ENCODE results near the gene ZBTB16.

ZBTB16 gene

DNA sequence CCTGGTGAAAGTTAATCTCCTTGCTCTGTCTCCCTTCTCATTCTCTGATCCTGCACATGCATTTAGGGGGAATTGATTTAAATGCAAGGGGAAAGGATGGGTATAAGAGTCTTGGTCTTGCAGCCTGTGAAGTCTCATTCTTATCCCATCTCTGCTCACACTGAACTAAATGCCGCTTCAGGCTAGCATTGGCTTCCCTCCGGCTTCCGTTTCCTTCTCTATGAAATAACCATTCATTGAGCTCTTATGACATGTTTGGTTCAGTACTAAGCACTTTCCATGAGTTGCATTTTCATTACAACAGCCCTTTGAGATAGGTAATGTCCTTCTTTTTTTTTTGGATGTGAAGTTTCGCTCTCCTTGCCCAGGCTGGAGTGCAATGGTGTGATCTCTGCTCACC, 5.6 kb downstream of the ZBTB16 start:
- no peak for DNase-seq

DNA sequence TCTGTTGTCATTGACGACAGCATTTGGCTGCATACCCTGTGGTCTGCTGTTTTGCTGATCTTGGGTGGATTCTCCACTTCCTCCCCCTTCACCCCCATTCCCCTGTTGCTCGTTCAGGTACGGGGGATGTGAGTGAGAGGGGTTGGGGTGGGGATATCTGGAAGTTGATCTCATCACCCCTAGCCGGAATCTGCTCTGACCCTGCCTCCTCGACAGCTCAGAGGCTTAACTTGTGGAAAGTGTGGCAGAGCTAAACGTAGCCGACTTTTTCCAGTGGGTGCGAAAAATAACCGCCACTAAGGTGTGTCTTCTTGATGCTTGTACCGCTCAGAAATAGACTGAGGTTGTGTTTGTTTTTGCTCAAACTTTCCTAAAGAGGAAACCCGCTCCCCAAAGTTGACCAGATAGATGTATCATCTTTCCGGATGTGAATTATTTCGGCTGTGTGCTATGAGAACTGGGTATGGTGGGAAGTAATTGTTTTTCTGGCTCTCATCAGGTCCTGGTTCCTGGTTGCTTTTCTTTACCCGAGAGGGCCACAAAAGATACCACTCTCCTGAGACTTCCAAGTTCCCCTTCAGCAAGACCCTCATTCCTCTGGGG, 6.6 kb downstream of the ZBTB16 start:
- DNase-seq = no peak

DNA sequence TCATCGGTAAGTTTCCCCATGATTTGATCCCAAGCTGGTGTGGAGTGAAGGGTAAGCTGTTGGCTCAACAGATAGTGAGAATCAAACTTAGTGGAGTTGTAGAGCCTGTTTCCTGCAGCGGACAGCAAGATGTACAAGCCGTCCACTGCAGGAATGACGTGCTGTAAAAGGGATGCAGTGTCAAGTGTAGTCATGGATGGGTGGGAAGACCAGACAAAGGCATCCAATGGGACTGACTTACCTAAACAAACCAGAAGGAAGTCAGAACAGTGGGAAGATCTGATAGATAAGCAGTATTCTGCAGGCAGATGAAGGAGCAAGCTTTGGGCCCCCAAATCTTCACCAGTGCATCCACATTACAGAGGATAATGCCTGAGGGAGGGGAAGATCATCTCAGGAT, 8.8 kb downstream of the ZBTB16 start:
- no peak for DNase-seq

DNA sequence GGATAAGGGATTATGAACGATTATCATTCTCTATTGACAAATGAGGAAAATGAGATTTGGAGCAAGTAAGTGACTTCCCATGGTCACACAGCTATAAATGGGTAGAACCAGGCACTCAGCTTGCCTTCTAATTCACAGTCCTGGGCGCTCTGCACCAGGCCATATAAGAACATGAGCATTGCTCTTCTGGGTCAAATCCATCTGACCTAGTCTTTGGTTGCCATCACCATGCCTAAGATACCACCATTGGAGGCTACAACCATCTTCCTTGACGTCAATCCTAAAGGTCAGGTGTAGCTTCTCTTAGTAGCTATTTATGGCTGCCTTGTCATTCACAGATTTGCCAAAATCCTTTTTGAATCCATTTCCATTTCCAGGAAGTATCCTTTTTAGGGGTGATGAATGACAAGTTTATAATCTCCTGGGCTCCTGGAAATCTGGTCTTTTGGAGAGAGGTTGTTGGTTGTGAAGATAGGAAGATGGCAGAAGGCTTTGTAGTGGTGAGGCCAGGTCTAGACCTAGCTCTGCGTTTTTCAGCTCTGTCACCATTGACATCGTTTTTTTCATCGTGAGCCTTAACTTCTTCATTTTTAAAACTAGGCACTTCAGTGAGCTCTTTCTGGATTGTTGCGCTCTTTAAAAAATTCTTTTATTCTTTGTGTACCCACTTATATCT, 11.1 kb downstream of the ZBTB16 start:
- no peak for DNase-seq

DNA sequence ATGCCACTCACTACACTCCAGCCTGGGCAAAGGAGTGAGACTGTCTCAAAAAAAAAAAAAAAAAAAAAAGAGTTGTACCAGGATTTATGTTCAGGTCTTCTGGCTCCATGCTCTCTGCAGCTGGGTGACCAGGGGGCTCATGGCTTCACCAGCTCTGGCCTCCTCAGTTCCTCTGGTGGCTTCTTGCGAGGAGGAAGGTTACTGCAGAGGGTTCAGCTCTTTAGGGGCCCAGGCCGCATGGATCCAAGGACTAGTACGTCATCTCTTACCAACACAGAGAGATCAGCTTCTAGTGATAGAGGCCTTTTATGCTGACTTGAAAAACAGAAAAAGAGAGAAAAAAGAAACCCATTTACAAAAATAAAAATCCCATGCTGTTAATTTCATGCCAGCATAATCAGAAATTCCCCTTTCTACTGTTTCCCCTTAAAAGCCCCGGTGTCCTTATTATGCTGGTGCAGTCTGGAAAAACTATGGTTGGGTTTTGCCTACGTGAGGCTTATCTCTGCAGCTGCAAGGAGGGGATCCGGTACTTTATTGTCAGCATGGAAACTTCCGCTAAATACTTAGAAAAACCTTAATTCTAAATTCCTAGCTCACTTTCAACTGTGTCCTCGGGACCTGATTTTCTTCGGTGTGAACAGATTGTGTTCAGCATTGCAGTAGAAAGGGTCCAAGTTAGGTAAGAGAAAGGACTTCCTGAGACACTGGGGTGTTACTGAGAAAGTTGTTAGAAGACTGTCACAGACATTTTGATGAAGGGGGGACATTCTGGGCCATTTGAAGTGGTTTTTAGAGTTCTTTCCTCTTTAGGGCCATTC, 13.7 kb downstream of the ZBTB16 start:
- peak; percentile 77 for DNase-seq

DNA sequence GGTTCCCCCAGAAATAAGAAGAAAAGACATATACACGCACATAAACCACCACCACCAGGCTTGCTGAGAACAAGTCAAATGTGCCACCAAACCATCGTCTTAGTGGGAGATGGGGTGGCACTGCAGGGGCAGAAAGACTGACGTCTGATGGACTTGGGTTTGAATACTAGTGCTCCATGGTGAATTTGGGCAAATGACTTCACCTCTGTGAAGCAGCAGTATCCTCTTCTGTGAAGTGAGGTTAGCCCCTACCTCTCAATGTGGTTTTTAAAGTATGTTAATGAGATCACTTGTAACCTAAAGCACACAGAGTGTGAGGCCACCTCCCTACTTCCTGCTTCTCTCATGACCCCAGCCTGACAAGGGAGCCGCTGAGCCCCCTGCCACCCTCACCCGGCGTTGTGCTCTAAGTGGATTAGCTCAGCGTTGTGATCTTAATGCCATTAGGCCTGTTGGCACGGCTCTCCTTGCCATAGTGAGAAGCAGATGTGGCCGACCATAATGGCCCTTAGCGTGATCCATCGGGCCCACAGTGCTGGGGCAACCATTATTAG, 14.4 kb downstream of the ZBTB16 start:
- peak; percentile 59 for DNase-seq

DNA sequence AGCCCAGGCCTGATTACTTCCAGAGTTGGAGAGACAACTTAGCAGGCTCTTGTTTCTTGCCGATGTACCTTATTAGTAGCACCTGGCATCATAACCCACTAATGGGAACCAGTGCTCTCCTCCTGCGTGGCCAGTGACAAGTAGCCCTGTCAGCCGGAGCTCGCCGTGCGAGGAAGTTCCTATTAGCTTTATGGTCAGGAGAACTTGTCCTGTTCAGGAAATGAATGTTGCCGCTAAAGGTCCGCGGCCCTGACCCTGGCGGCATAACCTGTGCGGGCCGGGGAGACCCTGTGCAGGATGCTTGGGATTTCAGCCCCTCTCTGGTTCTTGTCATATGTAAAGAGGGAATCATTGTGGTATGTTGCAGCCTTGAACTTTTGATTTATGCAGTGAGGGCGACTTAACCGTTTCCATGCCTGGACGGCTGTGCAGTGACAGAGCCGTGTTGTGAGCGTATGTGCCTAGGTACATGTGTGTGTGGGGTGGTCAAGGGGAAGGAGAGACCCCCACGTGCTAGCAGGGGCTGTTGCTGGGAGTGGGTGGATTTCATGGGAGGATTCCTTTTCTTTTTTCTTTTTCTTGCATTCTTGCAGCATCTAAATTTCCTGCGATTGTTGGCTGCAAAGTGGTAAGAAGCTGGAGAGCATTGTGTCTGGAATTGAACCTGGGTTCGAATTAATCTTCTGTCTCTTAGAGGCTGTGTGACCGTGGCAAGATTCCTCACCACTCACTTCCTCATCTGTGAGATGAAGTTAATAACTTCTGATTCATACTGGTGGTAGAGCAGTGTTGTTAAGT, 15.2 kb downstream of the ZBTB16 start:
- DNase-seq = peak; percentile 50

DNA sequence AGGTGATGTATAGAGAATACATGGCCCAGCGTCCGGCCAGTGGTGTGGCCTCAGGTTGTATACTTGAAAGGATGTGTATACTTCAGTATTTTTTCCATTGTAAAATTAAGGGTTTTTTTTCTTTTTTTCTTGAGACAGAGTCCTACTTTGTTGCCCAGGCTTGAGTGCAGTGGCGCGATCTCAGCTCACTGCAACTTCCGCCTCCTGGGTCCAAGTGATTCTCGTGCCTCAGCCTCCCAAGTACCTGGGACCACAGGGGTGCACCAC, 15.8 kb downstream of the ZBTB16 start:
- no peak for DNase-seq

DNA sequence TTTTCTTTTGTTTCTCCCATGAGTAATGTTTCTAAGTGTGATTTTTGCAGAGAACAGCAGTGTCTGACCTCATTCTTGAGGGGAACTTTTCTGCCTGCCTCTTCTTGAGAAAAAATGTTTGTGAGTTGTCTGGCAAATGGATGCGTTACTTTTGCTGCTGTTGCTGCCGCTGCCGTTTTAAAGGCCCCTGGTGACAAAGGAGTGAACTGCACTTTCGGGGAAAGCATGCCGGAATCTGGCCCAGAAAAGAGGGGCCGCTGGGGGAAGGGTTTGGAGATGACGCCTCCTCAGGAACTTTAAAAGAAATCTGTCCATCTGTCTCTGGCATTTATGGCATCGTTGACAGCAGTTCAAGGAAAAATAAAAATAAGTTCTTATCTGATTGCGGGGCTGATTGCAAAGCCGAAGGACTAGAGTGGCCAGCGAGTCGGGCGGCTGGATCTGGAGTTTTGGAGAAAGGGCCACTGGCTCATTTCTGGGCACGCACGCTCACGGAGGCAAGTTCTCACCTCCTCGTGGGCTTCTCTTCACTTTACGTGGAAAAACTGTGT, 16.5 kb downstream of the ZBTB16 start:
- DNase-seq = peak; percentile 83

DNA sequence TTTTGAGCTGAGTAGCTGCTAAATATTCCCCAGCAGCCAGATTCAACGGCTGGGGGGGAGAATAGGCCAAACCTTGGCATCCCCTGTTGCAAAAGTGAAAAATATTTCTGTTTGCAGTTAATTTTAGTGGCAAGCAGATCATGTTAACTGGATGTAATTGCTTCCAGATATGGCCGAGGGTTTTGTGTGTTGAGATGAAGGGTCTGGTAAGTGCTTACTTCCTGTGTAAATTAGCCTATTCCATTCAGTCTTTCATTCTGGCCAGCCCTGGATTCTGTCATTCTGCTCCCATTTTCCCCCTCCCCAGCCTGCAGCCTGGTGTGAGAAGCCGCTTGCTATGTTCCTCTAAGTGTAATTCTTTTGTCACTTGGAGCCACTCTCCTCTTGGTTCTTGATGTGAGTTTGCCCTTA, 17.4 kb downstream of the ZBTB16 start:
- DNase-seq = no peak

DNA sequence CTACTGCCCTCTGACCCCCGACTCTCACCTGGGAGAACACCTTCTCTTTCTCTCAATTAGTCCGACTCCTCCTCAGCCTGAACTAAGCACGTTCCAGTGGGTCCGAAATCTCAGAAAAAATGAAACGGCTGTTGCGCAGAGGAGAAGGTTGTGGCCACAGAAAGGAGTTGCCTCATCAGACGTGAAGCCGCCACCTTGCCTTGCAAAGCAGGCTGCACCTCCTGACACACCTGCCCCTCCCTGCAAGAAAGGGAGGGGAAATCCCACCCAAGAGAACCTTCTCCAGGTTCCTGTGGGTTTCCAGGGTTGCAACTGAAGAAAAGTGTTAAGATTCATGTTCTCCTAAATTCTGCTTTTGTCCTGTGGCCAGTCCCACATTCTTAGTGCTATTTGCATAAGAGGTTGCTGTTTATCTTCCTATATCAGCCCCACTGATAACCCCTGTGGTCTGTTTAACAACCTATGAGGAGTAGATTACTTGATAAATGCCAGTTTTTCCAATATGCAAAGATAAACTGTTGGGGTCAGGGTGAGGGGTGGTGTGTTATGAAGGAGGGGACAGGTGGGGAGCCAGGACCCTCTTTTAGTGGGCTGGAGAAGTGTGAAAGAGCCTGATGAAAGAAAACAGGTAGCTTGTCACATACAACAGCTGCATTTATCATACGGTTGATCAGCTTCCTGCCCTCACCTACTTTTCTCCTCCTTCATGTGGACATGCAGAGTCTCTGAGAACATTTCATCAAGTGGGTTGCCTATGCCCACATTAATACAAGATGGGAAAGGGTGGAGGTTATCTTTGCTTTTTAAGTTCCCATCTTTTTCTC, 18.2 kb downstream of the ZBTB16 start:
- peak; percentile 65 for DNase-seq

DNA sequence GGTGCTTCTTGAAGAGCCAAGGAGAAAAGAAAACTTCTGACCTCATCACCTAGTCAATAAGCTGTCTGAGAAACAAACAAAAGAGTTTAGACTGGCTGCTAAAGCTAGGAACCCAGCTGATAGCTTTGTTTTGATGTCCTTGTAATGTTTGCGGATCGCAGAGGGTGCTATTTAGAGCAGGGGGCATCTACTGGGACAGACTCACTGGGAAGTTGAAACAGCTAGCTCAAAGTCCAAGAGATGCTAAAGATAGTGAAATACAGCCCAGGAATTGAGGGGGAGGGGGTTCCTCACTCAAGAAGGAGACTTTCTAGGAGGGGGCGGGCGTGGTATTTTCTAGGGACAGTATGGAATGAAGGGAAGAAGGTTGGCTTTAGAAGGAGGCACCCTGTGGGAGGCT, 18.9 kb downstream of the ZBTB16 start:
- no peak for DNase-seq

DNA sequence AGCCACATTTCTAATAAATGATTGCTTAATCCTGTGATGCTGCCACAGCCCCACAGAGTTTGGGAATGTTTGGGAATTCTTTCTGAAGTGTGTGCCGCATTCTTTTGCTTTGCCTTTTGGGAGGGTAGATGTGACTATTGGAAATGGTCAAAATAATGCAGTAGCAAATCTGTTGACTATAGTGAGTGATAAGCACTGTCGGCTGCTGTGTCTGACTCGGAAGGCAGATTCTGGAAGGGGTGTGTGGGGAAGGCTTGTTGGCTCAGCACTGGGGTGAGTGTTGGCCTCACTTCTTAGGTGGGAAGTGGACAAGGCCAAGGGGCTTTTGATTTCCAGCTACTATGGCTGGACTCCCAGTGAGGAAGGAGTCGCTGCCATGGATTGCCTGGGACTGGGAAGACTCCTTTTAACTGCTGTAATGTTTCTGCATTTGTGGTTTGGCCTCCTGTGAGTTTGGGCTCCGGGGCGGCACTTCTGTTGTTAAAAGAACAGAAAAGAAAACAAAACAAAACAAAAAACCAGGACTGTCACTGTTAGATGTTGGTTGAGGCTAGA, 20.1 kb downstream of the ZBTB16 start:
- peak; percentile 58 for DNase-seq

DNA sequence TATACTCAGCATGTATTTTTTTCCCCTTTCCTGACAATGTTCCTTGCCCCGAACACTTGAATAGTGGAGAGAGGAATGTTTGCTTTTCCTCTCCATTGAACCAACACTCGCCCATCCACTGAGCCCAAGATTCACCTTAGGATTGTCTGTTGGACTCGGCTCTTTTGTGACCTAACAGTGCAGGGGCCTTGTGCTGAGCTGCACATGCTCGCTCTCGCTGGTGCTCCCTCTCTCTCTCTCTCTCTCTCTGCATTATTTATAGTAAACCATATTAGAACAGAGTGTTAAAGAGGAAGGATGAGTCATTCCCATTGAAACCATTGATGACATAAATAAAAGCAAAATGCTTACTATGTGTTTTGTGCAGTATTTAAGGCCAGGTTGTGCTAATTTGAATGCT, 20.7 kb downstream of the ZBTB16 start:
- peak; percentile 86 for DNase-seq

DNA sequence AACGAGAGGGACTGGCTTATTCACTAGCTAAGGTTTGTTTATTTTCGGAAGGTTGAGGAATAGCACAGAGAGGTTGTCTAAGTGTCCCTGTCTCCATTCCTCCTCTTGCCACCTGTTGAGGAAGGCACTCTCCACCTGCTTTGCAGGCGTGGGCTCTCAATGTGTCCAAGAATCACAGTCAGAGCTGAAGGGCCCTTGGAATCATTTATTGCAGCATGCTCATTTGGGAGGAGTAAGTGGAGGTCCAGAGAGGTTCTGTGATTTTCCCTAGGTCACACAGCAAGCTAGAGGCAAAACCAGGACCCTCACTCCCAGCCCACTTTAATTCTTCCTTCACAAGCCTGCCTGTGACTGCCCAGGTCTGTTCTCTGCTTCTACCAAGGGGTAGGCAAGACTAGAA, 21.3 kb downstream of the ZBTB16 start:
- DNase-seq = no peak

DNA sequence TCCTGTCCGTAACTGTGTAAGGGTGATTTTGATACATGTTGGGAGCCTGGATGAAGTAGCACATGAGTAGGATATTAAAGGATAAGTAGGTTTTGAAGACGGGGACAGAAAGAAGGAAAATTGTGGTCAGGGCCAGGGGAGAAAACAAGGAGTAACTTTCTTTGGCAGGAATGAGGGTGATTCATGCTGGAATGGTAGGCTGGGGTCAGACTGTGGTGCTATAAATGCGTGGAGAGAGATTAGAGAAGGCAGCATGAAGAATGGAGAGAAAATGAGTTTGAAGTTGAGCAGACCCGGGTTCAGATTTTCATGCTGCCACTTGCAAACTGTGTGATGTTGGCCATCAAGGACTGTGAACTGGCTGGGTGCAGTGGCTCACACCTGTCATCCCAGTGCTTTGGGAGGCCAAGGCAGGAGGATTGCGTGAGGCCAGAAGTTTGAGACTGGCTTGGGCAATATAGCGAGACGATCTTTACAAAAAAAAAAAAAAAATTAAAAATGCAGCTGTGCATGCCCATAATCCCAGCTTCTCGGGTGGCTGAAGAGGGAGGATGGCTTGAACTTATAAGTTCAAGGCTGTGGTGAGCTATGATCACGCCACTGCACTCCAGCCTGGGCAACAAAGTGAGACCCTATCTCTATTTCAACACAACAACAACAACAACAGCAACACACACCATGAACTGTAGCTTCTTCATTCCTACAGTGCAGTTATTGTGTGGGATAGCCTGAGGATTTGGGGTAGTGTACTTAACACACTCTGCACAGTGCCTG, 22.3 kb downstream of the ZBTB16 start:
- no peak for DNase-seq

DNA sequence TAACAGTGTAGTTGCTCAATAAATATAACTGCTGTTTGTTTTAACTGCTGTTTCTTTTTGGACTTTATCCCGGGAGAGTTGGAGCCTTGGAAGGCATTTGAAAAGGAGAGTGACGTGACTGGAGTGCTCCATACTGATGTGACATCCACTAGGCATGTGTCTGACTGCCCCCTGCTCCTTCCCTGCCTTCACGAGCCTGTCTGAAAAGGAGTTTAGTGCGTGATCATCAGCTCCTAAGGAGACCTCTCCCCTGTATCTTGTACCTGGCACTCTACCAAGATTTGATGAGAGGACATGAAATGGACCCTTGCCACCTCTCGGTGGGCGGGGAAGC, 22.9 kb downstream of the ZBTB16 start:
- no peak for DNase-seq

DNA sequence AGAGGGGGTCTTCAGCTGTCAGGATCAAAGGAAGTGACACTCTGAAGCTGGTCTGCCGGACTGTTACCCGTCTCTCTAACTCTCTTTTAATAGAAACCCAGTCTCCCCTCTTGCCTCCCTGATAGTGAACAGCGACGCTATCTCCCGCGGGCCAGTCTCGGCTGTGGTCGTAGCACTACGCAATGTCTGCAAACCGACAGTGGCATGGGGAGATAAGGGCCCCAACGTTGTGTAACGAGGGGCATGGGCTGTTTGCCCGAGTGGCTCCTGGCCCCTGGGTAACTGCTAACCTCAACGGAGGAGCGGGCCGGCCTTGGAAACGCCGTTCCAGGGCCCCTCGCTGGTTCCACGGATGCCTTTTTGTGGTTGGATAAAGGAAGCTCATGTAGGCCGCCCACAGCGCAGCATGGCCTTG, 23.3 kb downstream of the ZBTB16 start:
- DNase-seq = peak; percentile 100

DNA sequence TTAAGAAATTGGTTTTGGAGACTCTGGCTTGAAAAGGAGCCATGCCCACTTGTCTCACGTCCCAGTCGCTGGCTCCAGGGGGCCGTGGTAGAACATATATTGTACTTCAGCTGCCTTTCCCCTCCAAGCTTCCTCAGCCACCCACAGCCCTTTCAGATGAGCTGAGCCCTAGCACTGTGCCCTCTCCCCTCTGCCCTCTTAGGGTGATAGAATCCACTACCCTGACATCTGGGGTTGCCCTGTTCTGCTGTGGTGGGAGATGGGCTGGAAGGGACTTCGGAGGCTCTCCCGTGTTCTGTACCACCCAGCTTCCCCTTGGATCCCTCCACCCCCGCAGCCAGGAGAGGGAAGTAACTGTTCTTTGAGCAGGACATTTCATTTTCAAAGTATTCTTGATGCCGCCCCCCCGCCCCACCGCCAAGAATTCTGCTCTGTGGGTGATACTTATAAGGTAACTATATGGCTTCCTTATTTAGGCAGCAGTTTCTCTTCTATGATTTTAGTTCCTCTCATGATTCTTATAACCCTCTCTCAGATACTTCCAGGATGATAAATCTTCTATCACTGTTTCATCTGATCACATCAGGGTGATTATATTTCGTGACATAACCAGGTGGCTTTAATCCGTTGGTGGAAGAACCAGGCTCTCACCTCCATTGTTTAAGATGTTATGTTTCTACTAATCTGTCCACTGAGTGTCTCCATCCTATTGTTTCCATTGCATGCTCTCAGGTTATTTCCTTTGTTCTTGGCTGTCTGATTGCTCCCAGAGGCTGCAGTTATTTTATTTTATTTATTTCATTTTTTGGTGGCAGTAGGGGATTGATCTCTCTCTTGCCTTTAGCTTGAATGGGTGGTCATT, 24.1 kb downstream of the ZBTB16 start:
- peak; percentile 78 for DNase-seq

DNA sequence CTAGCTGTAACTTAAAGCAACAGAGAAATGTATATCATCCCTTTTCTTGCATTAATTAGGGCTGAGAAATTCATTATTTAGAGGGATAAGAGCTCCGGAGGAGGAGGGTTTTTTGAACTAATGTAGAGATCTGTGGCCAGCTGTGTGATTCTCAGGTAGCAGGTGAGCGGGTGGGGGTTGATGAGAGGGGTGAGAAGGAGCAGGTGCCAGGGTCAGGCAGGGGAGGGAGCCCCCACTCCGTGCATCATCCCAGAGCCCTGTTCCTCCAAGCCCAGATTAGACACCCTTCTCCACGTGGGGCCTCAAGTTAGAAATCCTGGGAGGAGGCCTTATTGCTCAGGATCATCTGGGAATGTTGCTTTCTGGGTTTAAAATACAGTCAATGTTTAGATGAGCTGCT, 24.9 kb downstream of the ZBTB16 start:
- DNase-seq = no peak
